ENCODE measurements around the gene BPIFB1. TPM values are rescaled to one million over a fixed set of nuclear protein-coding genes. Genes with fewer than 3 reads are reported as not detected.
A peak's percentile ranks its signal among the peaks of the same experiment; 100 is the strongest.

BPIFB1 gene
- total and polyA plus RNA-seq, 2 of the 13 experiments (the other 11 are each of a cell fraction or from before 2014, with no cell fraction given), result 0.82 to 4.4 TPM

DNA sequence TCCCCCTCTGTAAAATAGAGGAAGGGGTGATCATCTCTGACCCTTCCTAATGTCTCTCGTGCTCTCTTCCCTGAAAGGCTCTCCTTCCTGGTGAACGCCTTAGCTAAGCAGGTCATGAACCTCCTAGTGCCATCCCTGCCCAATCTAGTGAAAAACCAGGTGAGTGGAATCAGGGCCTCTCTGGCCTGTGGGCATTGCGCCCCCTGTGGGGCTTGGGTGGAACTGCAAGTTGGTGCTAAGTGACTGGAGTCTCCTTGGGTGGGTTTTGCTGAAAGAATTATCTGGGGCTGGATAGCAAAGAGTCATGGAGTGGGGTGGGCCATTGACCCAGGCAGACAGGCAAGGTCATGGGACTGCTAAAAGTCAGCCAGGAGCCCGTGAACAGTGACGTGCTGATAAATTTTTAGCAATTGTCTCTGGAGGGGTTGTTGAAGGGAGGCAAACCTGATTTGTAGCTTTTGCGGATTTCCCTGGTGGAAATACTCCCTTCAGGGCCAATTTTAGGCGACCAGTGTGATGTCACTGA is 8.9 kb downstream of the BPIFB1 start (continued):
- TF ChIP-seq ZNF331 (CRISPR knock-in tag; IDR thresholded peaks at IDR 0.05) (peak; percentile 35; the same call in 1 of the 2 replicates), HOXA3 (CRISPR knock-in tag; IDR thresholded peaks at IDR 0.05) (no peak), FOXP1 (IDR thresholded peaks at IDR 0.05) (no peak), FOXP1 (CRISPR knock-in tag; IDR thresholded peaks at IDR 0.05) (no peak), ZNF660 (CRISPR knock-in tag; IDR thresholded peaks at IDR 0.05; ENCODE audit: borderline replicate concordance, low read depth) (no peak), ZFP41 (CRISPR knock-in tag; IDR thresholded peaks at IDR 0.05; ENCODE audit: borderline replicate concordance) (no peak), POLR2G (IDR thresholded peaks at IDR 0.05; ENCODE audit: low read depth, low read length) (no peak), RFX1 (IDR thresholded peaks at IDR 0.05) (no peak), THAP11 (CRISPR knock-in tag; IDR thresholded peaks at IDR 0.05) (peak; percentile 5; the same call in 1 of the 2 replicates), IKZF1 (IDR thresholded peaks at IDR 0.05) (no peak), HOXD1 (CRISPR knock-in tag; IDR thresholded peaks at IDR 0.05) (no peak), BORCS8-MEF2B (CRISPR knock-in tag; IDR thresholded peaks at IDR 0.05) (no peak), ARNT2 (CRISPR knock-in tag; IDR thresholded peaks at IDR 0.05; ENCODE audit: low read depth) (0 out of 2 replicates have a peak, but pooled peaks have one; percentile 47), SKIL (CRISPR knock-in tag; IDR thresholded peaks at IDR 0.05; ENCODE audit: borderline replicate concordance) (no peak), PHF21A (CRISPR knock-in tag; IDR thresholded peaks at IDR 0.05) (no peak), CCDC6 (CRISPR knock-in tag; IDR thresholded peaks at IDR 0.05) (no peak), ZNF343 (CRISPR knock-in tag; IDR thresholded peaks at IDR 0.05) (0 out of 2 replicates have a peak, but pooled peaks have one; percentile 29), BRD4 (CRISPR knock-in tag; IDR thresholded peaks at IDR 0.05) (no peak), ZZZ3 (CRISPR knock-in tag; IDR thresholded peaks at IDR 0.05; ENCODE audit: borderline replicate concordance) (no peak), SOX6 (IDR thresholded peaks at IDR 0.05) (no peak), SOX6 (CRISPR knock-in tag; IDR thresholded peaks at IDR 0.05) (peak; percentile 53; the same call in 1 of the 2 replicates), KLF13 (CRISPR knock-in tag; IDR thresholded peaks at IDR 0.05) (0 out of 2 replicates have a peak, but pooled peaks have one; percentile 35), GABPA (IDR thresholded peaks at IDR 0.05; ENCODE audit: low read depth, low read length) (no peak), GABPA (CRISPR knock-in tag; IDR thresholded peaks at IDR 0.05; ENCODE audit: low read depth) (no peak; the same call in 1 of the 2 replicates), AGO2 (optimal IDR thresholded peaks at IDR 0.05; ENCODE audit: low read depth, low read length) (no peak), ZNF678 (CRISPR knock-in tag; IDR thresholded peaks at IDR 0.05) (no peak), TOE1 (CRISPR knock-in tag; IDR thresholded peaks at IDR 0.05) (no peak), ZNF317 (CRISPR knock-in tag; IDR thresholded peaks at IDR 0.05) (no peak)

Data from HepG2 (cell line).